ENCODE data around the gene PAQR3.

DNA sequence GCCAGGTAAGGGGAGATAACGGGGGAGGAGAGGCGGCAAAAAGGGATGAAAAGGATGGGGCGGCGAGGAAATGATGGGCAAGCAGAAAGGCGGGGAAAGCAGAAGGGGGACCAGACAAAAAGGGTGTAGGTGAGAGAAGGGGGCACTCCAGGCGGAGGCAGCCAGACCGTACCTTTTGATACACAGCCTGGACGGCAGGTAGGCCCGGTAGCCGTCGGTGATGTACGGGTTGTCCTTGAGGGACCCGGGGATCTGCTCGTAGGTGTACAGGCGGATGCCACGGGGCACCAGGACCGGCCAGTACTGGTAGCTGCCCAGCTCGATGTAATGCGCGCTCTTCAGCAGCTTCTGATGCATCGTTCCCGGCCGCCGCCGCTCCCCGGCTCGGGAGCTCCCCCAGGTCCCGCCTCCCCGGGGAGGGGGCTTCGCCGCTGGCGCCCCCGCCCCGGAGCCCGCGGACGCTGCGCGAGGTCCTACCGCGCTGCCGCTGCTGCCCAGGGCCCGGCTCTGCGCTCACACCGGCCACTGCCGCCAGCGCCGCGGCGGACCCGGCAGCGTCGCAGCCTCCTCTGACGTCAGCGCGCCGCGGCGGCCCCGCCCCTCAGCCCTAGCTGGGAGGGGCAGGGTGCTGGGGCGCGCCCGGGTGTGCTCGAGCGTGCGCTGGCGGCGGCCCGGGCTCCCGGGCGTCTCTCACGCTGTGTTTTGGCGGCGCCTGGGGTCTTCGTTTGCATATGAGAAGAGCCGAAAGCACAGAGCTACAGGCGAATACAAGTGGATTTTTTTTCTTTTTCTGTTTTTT lies at the start of gene PAQR3:
- TF ChIP-seq EZH2phosphoT487 (IDR thresholded peaks at IDR 0.05; ENCODE audit: borderline replicate concordance, low read length) = no peak
- TF ChIP-seq, protein P1, sequence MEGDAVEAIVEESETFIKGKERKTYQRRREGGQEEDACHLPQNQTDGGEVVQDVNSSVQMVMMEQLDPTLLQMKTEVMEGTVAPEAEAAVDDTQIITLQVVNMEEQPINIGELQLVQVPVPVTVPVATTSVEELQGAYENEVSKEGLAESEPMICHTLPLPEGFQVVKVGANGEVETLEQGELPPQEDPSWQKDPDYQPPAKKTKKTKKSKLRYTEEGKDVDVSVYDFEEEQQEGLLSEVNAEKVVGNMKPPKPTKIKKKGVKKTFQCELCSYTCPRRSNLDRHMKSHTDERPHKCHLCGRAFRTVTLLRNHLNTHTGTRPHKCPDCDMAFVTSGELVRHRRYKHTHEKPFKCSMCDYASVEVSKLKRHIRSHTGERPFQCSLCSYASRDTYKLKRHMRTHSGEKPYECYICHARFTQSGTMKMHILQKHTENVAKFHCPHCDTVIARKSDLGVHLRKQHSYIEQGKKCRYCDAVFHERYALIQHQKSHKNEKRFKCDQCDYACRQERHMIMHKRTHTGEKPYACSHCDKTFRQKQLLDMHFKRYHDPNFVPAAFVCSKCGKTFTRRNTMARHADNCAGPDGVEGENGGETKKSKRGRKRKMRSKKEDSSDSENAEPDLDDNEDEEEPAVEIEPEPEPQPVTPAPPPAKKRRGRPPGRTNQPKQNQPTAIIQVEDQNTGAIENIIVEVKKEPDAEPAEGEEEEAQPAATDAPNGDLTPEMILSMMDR (IDR thresholded peaks at IDR 0.05; ENCODE audit: low read depth, low read length, poor library complexity, severe bottlenecking) = no peak
